Measurements from ENCODE around the gene HRH4.

- TF ChIP-seq, protein P1, sequence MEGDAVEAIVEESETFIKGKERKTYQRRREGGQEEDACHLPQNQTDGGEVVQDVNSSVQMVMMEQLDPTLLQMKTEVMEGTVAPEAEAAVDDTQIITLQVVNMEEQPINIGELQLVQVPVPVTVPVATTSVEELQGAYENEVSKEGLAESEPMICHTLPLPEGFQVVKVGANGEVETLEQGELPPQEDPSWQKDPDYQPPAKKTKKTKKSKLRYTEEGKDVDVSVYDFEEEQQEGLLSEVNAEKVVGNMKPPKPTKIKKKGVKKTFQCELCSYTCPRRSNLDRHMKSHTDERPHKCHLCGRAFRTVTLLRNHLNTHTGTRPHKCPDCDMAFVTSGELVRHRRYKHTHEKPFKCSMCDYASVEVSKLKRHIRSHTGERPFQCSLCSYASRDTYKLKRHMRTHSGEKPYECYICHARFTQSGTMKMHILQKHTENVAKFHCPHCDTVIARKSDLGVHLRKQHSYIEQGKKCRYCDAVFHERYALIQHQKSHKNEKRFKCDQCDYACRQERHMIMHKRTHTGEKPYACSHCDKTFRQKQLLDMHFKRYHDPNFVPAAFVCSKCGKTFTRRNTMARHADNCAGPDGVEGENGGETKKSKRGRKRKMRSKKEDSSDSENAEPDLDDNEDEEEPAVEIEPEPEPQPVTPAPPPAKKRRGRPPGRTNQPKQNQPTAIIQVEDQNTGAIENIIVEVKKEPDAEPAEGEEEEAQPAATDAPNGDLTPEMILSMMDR (conservative IDR thresholded peaks at IDR 0.05 in 1 of 2, IDR thresholded peaks at IDR 0.05 in 1 of 2; ENCODE audit: extremely low read depth in 1 of 2, insufficient read depth in 1 of 2, low read depth in 1 of 2, low read length in 2 of 2): no peak
- no peak for TF ChIP-seq EZH2 (IDR thresholded peaks at IDR 0.05; ENCODE audit: borderline replicate concordance, low read length)
Measured at GRCh38 chr18:24417480-24417879, 43.0 kb upstream of the HRH4 start.
